ENCODE results near the gene PTPN21.
A peak's percentile ranks its signal among the peaks of the same experiment; 100 is the strongest.

DNA sequence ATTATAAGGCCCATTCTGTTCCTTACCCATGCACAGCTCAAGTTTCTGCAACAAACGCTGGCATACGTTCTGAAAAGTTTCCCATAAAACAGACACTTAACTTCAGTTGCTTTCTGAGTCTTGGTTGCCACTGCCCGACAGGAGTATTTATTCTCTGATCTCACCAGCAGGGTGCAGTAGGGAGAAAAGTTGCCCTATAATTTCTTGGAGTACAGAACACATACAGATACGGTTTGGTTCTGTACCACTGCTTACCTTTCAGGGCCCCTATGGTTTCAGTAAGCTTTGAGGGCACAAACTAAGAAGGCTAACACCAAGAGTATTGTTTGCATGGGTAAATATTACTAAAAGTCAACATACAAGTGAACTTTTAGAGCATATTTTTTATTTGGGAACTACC is 91.5 kb downstream of the PTPN21 start:
- TF ChIP-seq CTCF (IDR thresholded peaks at IDR 0.05): peak in 1 of 3 experiments; percentile 22
- TF ChIP-seq POLR2A (IDR thresholded peaks at IDR 0.05; ENCODE audit: low read depth): no peak
- TF ChIP-seq POLR2AphosphoS5 (IDR thresholded peaks at IDR 0.05): no peak
- no peak for TF ChIP-seq EP300 (IDR thresholded peaks at IDR 0.05)

Data from esophagus muscularis mucosa (tissue), 4 donors.